HepG2 (cell line): ENCODE measurements around the gene NEURL4. TPM values are rescaled to one million over a fixed set of nuclear protein-coding genes. Genes with fewer than 3 reads are reported as not detected.

Experiments
- CREM ChIP-seq, 2 experiments: sonication (generic) in 1 of 2; formaldehyde crosslinking in 1 of 2; IDR thresholded peaks; 2 replicates each; pipeline versions ENCODE4 v1.4.0 to v1.6.1; 2016 to 2020; ENCODE audit warnings: antibody characterized with exemption in 1 of 2, mild to moderate bottlenecking in 1 of 2, missing genetic modification reagents in 1 of 2
- DNMT3B ChIP-seq: conservative IDR thresholded peaks from 2 replicates; pipeline ENCODE4 v1.6.1; 2016; ENCODE audit warnings: missing biosample characterization, control low read depth
- EZH2 ChIP-seq: conservative IDR thresholded peaks from 2 replicates; pipeline ENCODE4 v1.6.1; 2012; ENCODE audit warnings: mild to moderate bottlenecking, low read depth, low read length, moderate library complexity
- NFKB2 ChIP-seq: sonication (generic); formaldehyde crosslinking; IDR thresholded peaks from 2 replicates; pipeline ENCODE4 v1.4.0; 2020; ENCODE audit warnings: missing genetic modification reagents, borderline replicate concordance
- ONECUT2 ChIP-seq: sonication (generic); formaldehyde crosslinking; IDR thresholded peaks from 2 replicates; pipeline ENCODE4 v1.4.0; 2020; ENCODE audit warnings: missing genetic modification reagents
- PAF1 ChIP-seq: IDR thresholded peaks from 2 replicates; pipeline ENCODE4 v1.6.1; 2016; ENCODE audit warnings: missing genetic modification reagents, missing compliant biosample characterization
- RFX3 ChIP-seq: IDR thresholded peaks from 2 replicates; pipeline ENCODE4 v1.6.1; 2016; ENCODE audit warnings: missing biosample characterization, missing genetic modification reagents
- ZNF124 ChIP-seq: sonication (generic); formaldehyde crosslinking; IDR thresholded peaks from 2 replicates; pipeline ENCODE4 v1.4.0; 2020; ENCODE audit warnings: missing genetic modification reagents
- ZNF598 ChIP-seq: sonication (generic); formaldehyde crosslinking; IDR thresholded peaks from 2 replicates; pipeline ENCODE4 v1.5.1; 2020; ENCODE audit warnings: mild to moderate bottlenecking, missing genetic modification reagents, borderline replicate concordance
- ZNF83 ChIP-seq: sonication (generic); formaldehyde crosslinking; IDR thresholded peaks from 2 replicates; pipeline ENCODE4 v1.4.0; 2020; ENCODE audit warnings: missing genetic modification reagents, mild to moderate bottlenecking, borderline replicate concordance
- polyA plus RNA-seq, 8 experiments: library from polyadenylated mRNA; depleted of rRNA in 3 of 8; stranded (reverse) in 7 of 8; unstranded in 1 of 8; fragments of >200 nt; fragmentation: Illumina TruSeq in 4 of 8; extraction: Trizol in 4 of 8; gene quantifications; 2 replicates each; pipeline versions ENCODE4 v1.2.1 to v1.2.3, GENCODE V29; 2011 to 2016; ENCODE audit warnings: low read depth in 4 of 8, missing spikeins in 1 of 8, mixed read lengths in 1 of 8; ENCODE audit not compliant: insufficient read depth in 1 of 8
- total RNA-seq, 5 experiments: library from RNA; depleted of rRNA; stranded (reverse); fragments of >200 nt; fragmentation: Illumina TruSeq; extraction: Trizol; gene quantifications; 2 replicates each; pipeline ENCODE4 v1.2.3, GENCODE V29; 2016; ENCODE audit warnings: low read depth in 1 of 5
- TF ChIP-seq, protein P1 (sequence below): IDR thresholded peaks from 2 replicates; pipeline ENCODE4 v1.6.1; 2016; ENCODE audit warnings: missing biosample characterization, missing genetic modification reagents, low read depth
- TF ChIP-seq, protein P2 (sequence below), 2 experiments: sonication (generic) in 1 of 2; formaldehyde crosslinking in 1 of 2; IDR thresholded peaks; 2 replicates each; pipeline versions ENCODE4 v1.4.0 to v1.6.1; 2016 to 2020; ENCODE audit warnings: borderline replicate concordance in 1 of 2, low read depth in 1 of 2, mild to moderate bottlenecking in 1 of 2, missing genetic modification reagents in 1 of 2
- TF ChIP-seq, protein P3 (sequence below): sonication (generic); formaldehyde crosslinking; IDR thresholded peaks from 2 replicates; pipeline ENCODE4 v1.9.0; 2021; ENCODE audit warnings: missing genetic modification reagents, borderline replicate concordance
- TF ChIP-seq, protein P4 (sequence below): sonication (generic); formaldehyde crosslinking; IDR thresholded peaks from 2 replicates; pipeline ENCODE4 v1.4.0; 2020; ENCODE audit warnings: missing genetic modification reagents, borderline replicate concordance

NEURL4 gene
- total and polyA plus RNA-seq, 2 of the 13 experiments (the other 11 are each of a cell fraction or from before 2014, with no cell fraction given): 14.8 to 15.7 TPM

DNA sequence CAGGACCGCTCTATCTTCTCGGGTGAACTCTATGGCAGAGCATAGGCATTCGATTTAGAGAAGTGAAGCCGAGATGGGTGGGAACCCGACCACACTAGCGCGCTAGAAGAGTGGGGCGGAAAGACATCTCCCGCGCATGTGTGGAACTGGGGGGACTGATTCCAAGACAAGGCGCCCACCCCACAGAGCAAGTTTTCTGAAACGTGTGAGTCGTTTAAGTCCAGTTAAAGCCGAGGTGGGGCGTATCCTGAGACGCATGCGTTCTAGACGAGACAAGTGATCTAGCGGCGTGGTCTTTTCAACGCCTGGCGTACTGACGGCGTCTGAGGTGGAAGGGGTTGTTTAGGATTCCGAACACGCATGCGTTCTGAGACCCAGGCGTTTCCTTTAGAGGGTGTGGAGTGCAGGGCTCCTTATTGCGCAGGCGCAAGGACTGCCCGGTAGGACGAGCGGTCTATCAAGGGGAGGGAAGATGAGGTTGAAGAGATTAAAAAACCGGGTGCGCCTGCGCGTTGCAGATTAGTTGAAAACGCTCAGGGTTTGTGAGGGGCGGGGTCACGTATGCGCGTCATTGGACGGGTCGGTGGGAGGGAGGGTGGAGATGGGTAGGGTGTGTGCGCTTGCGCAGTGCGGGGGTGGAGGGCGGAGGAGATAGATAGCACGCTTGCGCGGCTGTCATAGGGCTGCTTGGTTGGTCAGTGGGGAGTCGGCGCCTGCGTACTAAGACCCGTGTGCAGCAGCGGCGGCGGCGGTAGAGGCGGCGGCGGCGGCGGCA is 22.0 kb downstream of the NEURL4 start, which contains the start of gene EIF5A (continued):
- TF ChIP-seq, protein P1, sequence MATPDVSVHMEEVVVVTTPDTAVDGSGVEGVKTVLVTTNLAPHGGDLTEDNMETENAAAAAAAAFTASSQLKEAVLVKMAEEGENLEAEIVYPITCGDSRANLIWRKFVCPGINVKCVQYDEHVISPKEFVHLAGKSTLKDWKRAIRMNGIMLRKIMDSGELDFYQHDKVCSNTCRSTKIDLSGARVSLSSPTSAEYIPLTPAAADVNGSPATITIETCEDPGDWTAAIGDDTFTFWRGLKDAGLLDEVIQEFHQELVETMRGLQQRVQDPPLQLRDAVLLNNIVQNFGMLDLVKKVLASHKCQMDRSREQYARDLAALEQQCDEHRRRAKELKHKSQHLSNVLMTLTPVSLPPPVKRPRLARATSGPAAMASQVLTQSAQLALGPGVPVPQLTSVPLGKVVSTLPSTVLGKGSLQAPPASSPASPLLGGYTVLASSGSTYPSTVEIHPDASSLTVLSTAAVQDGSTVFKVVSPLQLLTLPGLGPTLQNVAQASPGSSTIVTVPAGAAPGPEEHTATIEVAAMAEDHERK: no peak; the same call in 1 of the 2 replicates
- TF ChIP-seq, protein P2, sequence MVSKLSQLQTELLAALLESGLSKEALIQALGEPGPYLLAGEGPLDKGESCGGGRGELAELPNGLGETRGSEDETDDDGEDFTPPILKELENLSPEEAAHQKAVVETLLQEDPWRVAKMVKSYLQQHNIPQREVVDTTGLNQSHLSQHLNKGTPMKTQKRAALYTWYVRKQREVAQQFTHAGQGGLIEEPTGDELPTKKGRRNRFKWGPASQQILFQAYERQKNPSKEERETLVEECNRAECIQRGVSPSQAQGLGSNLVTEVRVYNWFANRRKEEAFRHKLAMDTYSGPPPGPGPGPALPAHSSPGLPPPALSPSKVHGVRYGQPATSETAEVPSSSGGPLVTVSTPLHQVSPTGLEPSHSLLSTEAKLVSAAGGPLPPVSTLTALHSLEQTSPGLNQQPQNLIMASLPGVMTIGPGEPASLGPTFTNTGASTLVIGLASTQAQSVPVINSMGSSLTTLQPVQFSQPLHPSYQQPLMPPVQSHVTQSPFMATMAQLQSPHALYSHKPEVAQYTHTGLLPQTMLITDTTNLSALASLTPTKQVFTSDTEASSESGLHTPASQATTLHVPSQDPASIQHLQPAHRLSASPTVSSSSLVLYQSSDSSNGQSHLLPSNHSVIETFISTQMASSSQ (IDR thresholded peaks at IDR 0.05; ENCODE audit: low read depth): 0 out of 2 replicates have a peak, but pooled peaks have one; percentile 9
- TF ChIP-seq, protein P2 (CRISPR knock-in tag; IDR thresholded peaks at IDR 0.05; ENCODE audit: borderline replicate concordance): peak; percentile 24; the same call in 1 of the 2 replicates
- TF ChIP-seq PAF1 (CRISPR knock-in tag) (no peak), RFX3 (no peak), DNMT3B (CRISPR knock-in tag) (no peak), CREM (IDR thresholded peaks at IDR 0.05) (peak; percentile 16; the same call in 1 of the 2 replicates), CREM (CRISPR knock-in tag; IDR thresholded peaks at IDR 0.05) (no peak), ZNF83 (CRISPR knock-in tag) (no peak), EZH2 (no peak), ZNF124 (CRISPR knock-in tag) (no peak), ONECUT2 (CRISPR knock-in tag) (no peak), NFKB2 (CRISPR knock-in tag) (no peak), ZNF598 (peak; percentile 76; the same call in 1 of the 2 replicates)
- TF ChIP-seq, protein P3, sequence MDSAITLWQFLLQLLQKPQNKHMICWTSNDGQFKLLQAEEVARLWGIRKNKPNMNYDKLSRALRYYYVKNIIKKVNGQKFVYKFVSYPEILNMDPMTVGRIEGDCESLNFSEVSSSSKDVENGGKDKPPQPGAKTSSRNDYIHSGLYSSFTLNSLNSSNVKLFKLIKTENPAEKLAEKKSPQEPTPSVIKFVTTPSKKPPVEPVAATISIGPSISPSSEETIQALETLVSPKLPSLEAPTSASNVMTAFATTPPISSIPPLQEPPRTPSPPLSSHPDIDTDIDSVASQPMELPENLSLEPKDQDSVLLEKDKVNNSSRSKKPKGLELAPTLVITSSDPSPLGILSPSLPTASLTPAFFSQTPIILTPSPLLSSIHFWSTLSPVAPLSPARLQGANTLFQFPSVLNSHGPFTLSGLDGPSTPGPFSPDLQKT (CRISPR knock-in tag): no peak
- TF ChIP-seq, protein P4, sequence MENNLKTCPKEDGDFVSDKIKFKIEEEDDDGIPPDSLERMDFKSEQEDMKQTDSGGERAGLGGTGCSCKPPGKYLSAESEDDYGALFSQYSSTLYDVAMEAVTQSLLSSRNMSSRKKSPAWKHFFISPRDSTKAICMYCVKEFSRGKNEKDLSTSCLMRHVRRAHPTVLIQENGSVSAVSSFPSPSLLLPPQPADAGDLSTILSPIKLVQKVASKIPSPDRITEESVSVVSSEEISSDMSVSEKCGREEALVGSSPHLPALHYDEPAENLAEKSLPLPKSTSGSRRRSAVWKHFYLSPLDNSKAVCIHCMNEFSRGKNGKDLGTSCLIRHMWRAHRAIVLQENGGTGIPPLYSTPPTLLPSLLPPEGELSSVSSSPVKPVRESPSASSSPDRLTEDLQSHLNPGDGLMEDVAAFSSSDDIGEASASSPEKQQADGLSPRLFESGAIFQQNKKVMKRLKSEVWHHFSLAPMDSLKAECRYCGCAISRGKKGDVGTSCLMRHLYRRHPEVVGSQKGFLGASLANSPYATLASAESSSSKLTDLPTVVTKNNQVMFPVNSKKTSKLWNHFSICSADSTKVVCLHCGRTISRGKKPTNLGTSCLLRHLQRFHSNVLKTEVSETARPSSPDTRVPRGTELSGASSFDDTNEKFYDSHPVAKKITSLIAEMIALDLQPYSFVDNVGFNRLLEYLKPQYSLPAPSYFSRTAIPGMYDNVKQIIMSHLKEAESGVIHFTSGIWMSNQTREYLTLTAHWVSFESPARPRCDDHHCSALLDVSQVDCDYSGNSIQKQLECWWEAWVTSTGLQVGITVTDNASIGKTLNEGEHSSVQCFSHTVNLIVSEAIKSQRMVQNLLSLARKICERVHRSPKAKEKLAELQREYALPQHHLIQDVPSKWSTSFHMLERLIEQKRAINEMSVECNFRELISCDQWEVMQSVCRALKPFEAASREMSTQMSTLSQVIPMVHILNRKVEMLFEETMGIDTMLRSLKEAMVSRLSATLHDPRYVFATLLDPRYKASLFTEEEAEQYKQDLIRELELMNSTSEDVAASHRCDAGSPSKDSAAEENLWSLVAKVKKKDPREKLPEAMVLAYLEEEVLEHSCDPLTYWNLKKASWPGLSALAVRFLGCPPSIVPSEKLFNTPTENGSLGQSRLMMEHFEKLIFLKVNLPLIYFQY (CRISPR knock-in tag): no peak; the same call in 1 of the 2 replicates
